IPS-20b (cell line): ENCODE results near the gene BICRAL.

Experiments used
- H3K27ac ChIP-seq: one replicate; pipeline ENCODE4 v1.5.1; 2013; ENCODE audit warnings: low read length
- H3K27me3 ChIP-seq: 2 replicates; pipeline ENCODE4 v1.6.1; 2013; ENCODE audit warnings: mild to moderate bottlenecking, low read length, inconsistent platforms; ENCODE audit not compliant: insufficient read depth
- H3K36me3 ChIP-seq: 2 replicates; pipeline ENCODE4 v1.6.1; 2013; ENCODE audit warnings: low read depth, mild to moderate bottlenecking, inconsistent platforms, low read length, moderate library complexity; ENCODE audit not compliant: insufficient read depth
- H3K4me1 ChIP-seq: 2 replicates; pipeline ENCODE4 v1.6.1; 2013; ENCODE audit warnings: mild to moderate bottlenecking, control low read depth, inconsistent platforms, low read length, moderate library complexity; ENCODE audit not compliant: insufficient read depth
- H3K4me3 ChIP-seq: 2 replicates; pipeline ENCODE4 v1.5.1; 2013; ENCODE audit warnings: mild to moderate bottlenecking, low read length, inconsistent platforms
- H3K9ac ChIP-seq: 2 replicates; pipeline ENCODE4 v1.6.1; 2013; ENCODE audit warnings: low read depth, mild to moderate bottlenecking, inconsistent platforms, low read length, moderate library complexity
- H3K9me3 ChIP-seq: 2 replicates; pipeline ENCODE4 v1.6.1; 2013; ENCODE audit warnings: mild to moderate bottlenecking, low read depth, low read length, inconsistent platforms; ENCODE audit not compliant: insufficient read depth

The BICRAL gene

DNA sequence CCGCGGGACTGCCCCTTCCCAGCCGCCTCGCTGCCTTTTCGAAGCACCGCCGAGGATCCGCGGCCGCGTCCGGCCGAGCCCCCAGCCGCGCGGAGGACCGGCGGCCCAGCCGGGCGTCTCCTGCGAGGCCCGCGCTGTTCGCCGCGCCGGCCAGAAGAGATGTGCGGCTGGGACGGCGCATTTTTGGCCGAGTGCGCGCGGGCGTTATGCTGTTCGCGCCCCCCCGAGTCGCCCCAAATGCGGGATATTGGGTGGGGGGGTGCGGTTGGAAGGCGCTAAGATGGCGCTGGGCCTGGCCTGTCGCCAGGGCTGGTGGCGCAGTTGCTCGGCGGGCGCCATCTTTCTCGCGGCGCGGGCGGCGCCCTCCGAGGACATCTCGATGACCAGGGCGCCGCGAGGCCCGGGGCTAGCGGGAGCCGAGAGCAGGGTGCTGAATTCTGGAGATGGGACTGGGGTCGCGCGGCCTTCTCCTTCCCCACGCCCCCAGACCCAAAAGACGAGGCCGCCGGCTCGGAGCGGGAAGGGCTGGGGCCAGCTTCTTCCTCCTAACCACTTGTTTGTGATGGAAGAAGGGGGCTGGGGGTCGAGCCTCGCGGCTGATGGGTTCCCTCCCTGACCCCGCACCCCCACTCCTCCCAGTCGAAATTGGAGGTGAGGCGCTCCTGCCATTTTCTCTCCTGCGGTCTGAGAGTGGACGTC lies 1.5 kb downstream of the BICRAL start:
- H3K36me3 ChIP-seq, result peaks cover 4% of the 10 kb centered on the region; the same call in 1 of the 2 replicates
- H3K27ac ChIP-seq, result peak overlapping the region; percentile 98
- peak overlapping the region; percentile 87 for H3K4me3 ChIP-seq
- peak overlapping the region; percentile 99 for H3K9ac ChIP-seq
- H3K27me3 ChIP-seq, result no peaks in the 10 kb centered on the region
- peaks cover 21% of the 10 kb centered on the region; the same call in 1 of the 2 replicates for H3K4me1 ChIP-seq
- no peaks in the 10 kb centered on the region for H3K9me3 ChIP-seq

GRCh38 chr6:42783876-42784642 lies 2.2 kb downstream of the BICRAL start:
- H3K4me3 ChIP-seq, result peak overlapping the region; percentile 87
- H3K9ac ChIP-seq, result peak overlapping the region; percentile 99
- H3K27ac ChIP-seq, result peak overlapping the region; percentile 98
- peaks cover 10% of the 10 kb centered on the region; the same call in 1 of the 2 replicates for H3K36me3 ChIP-seq
- no peaks in the 10 kb centered on the region for H3K27me3 ChIP-seq
- peaks cover 25% of the 10 kb centered on the region; the same call in 1 of the 2 replicates for H3K4me1 ChIP-seq
- H3K9me3 ChIP-seq, result no peaks in the 10 kb centered on the region

DNA sequence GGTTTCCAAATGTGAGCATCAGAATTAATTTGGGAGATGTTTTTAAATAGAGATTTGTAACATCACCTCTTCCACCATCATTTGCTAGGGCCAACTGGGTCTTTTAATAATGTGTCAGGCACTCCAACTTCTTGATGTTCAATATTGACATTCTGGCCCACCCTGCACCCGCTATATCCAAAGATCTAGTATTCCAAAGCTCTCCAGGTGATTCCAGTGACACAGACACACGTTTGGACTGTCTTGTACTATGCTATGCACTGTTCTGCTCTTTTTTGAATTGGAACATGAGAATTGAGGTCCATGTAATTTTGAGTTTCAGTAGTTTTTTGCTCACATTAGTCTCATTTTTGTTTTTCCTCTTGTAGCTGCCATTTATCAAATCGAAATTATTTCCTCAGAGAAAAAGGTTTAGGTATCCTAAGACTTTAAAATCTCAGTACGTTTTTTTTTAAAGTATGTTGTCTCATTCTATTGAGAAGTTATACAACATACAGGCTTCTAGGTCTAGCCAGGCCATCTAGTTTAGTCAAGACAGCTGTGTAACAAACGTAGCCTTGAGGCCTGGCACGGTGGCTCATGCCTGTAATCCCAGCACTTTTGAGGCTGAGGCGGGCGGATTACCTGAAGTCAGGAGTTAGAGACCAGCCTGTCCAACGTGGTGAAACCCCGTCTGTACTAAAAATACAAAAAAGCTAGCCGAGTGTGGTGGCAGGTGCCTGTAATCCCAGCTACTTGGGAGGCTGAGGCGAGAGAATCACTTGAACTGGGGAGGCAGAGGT lies 3.1 kb downstream of the BICRAL start:
- Histone ChIP-seq H3K9ac (peak overlapping the region; percentile 99), H3K36me3 (peaks cover 10% of the 10 kb centered on the region; the same call in 1 of the 2 replicates), H3K27ac (no peak overlapping the region), H3K4me3 (peak overlapping the region; percentile 87), H3K9me3 (no peaks in the 10 kb centered on the region), H3K27me3 (no peaks in the 10 kb centered on the region), H3K4me1 (peaks cover 30% of the 10 kb centered on the region; the same call in 1 of the 2 replicates)

DNA sequence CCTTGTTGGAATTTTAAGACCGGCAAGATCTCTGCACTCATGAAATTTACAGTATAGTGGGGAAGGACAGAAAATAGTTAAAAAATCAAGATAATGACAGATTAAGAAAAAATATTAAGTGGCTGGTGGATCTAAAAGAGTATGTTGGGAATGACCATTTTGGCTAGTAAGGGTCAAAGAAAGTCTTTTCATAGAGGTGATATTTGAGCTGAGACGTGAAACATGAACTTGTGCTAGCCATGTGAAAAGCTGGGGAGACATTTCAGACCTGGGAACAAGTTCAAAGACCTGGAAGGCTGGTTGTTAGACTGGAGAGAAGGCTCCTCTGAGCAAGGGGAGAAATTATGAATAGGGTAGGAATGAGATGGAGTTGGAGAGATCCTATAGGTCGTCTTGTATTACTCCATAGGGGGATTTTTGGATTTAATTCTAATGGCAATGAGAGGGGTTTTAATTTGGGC lies 4.7 kb downstream of the BICRAL start:
- H3K4me1 ChIP-seq, result peaks cover 39% of the 10 kb centered on the region; the same call in 1 of the 2 replicates
- H3K36me3 ChIP-seq, result peaks cover 10% of the 10 kb centered on the region; the same call in 1 of the 2 replicates

GRCh38 chr6:42787063-42787472 lies 5.2 kb downstream of the BICRAL start:
- H3K9me3 ChIP-seq, result no peaks in the 10 kb centered on the region
- peaks cover 39% of the 10 kb centered on the region; the same call in 1 of the 2 replicates for H3K4me1 ChIP-seq
- H3K9ac ChIP-seq, result peak overlapping the region; percentile 2; the same call in 1 of the 2 replicates
- no peaks in the 10 kb centered on the region for H3K27me3 ChIP-seq
- H3K4me3 ChIP-seq, result peak overlapping the region; percentile 0; the same call in 1 of the 2 replicates
- H3K36me3 ChIP-seq, result peaks cover 10% of the 10 kb centered on the region; the same call in 1 of the 2 replicates
- H3K27ac ChIP-seq, result no peak overlapping the region

More for the DNA sequence above, 4.7 kb downstream of the BICRAL start:
- no peaks in the 10 kb centered on the region for H3K27me3 ChIP-seq
- H3K4me3 ChIP-seq, result peak overlapping the region; percentile 0; the same call in 1 of the 2 replicates
- peak overlapping the region; percentile 2; the same call in 1 of the 2 replicates for H3K9ac ChIP-seq
- no peak overlapping the region for H3K27ac ChIP-seq
- no peaks in the 10 kb centered on the region for H3K9me3 ChIP-seq

DNA sequence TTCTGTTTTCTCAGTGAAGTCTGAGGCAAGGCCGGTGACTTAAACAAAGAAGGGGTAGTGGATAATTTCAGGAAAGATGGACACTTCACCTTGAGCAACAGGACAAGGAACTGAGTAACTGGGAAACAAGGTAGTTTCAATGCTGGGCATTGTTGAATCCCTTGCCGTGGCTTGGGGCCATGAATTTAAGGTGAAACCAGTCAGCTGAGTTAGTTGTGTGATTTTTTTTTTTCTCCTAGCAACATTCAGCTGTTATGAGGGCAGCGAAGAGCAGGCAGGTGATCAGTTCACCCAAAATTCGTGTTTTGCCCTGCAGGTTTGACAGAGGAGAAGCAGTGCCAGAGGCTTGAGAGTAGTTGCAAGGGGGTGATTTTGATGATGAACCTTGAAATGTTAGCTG lies 6.8 kb downstream of the BICRAL start:
- Histone ChIP-seq H3K4me3 (no peak overlapping the region), H3K4me1 (peaks cover 39% of the 10 kb centered on the region; the same call in 1 of the 2 replicates), H3K27ac (no peak overlapping the region), H3K9ac (no peak overlapping the region), H3K27me3 (no peaks in the 10 kb centered on the region), H3K36me3 (peaks cover 10% of the 10 kb centered on the region; the same call in 1 of the 2 replicates), H3K9me3 (no peaks in the 10 kb centered on the region)

DNA sequence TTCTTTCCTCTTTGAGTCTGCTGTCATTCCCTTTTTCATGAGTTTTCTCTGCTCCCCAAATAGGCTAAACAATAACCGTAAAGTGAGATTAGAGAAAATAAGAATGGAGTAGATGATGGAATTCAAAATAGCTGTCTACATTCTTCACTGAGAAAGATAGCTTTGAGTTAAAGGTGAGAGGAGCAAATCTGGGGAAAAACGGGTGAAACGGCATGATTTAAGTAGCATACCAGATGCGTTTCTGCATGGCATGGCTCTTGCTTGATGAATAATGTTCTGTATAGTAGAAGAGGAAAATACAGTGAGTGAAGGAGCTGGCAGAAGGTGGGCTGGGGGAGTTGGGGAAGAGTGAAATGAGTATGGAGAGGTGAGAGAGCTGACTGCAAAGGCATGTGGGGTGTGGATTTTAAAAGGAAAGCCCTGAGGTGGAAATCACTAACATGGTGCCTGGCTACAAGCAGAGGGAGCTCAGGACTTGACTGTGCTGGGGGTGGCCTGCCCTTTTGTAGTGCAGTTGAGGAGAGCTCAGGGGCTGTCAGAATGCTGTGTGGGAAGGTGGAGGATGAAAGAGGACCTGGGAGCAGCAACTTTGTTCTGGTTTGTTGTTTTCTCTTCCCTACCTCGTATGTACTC lies 8.8 kb downstream of the BICRAL start:
- Histone ChIP-seq H3K27me3 (no peaks in the 10 kb centered on the region), H3K27ac (no peak overlapping the region), H3K9me3 (no peaks in the 10 kb centered on the region), H3K9ac (no peak overlapping the region; the same call in 1 of the 2 replicates), H3K4me3 (no peak overlapping the region), H3K4me1 (peaks cover 32% of the 10 kb centered on the region; the same call in 1 of the 2 replicates), H3K36me3 (peaks cover 10% of the 10 kb centered on the region; the same call in 1 of the 2 replicates)

DNA sequence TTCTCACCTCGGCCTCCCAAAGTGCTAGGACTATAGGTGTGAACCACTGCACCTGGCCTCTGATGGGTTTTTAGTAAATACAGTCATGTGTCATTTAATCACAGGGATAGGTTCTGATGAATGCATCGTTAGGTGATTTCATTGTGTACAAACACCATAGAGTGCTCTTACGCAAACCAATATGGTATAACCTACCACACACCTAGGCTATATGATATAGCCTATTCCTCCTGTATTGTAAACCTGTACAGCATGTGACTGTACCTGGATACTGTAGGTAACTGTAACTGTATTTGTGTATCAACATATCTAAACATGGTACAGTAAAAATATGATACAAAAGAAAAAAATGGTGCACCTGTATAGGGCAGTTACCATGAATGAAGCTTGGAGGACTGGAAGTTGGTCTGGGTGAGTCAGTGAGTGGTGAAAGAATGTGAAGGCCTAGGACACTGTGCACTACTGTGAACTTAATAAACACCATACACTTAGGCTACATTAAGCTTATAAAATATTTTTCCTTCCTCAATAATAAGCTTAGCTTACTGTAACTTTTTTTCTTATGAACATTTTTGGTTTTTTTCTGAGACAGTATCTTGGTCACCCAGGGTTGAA lies 10.0 kb downstream of the BICRAL start:
- H3K36me3 ChIP-seq, result peaks cover 10% of the 10 kb centered on the region; the same call in 1 of the 2 replicates
- H3K27me3 ChIP-seq, result no peaks in the 10 kb centered on the region
- no peak overlapping the region for H3K27ac ChIP-seq
- H3K4me1 ChIP-seq, result peaks cover 24% of the 10 kb centered on the region; the same call in 1 of the 2 replicates
- H3K9ac ChIP-seq, result no peak overlapping the region
- no peak overlapping the region for H3K4me3 ChIP-seq
- H3K9me3 ChIP-seq, result no peaks in the 10 kb centered on the region

GRCh38 chr6:42795651-42796050 lies 13.8 kb downstream of the BICRAL start:
- H3K9me3 ChIP-seq, result no peaks in the 10 kb centered on the region
- H3K27ac ChIP-seq, result no peak overlapping the region
- H3K36me3 ChIP-seq, result no peaks in the 10 kb centered on the region
- peaks cover 6% of the 10 kb centered on the region for H3K4me1 ChIP-seq
- no peak overlapping the region for H3K4me3 ChIP-seq
- no peaks in the 10 kb centered on the region for H3K27me3 ChIP-seq
- H3K9ac ChIP-seq, result no peak overlapping the region

DNA sequence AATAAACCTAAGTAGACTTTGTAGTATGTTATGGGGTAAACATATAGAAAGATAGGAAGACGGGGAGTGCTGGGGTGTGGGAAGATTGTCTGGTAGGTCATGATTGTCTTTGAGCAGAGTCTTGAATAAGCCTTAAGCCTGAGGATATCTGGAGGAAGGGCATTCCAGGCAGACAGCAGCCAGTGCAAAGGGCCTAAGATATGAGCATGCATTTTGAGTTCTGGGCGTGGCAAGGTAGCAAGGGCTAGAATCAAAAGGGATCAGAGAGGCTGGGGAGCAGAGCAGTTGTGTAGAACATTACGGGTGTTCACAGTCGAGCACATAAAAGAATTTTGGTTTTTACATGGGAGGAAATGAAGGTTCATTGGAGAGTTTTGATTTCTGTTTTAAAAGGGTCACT lies 14.3 kb downstream of the BICRAL start:
- H3K4me3 ChIP-seq, result no peak overlapping the region
- H3K9ac ChIP-seq, result no peak overlapping the region
- no peak overlapping the region for H3K27ac ChIP-seq
- no peaks in the 10 kb centered on the region for H3K9me3 ChIP-seq
- H3K36me3 ChIP-seq, result no peaks in the 10 kb centered on the region
- peaks cover 2% of the 10 kb centered on the region; the same call in 1 of the 2 replicates for H3K4me1 ChIP-seq
- no peaks in the 10 kb centered on the region for H3K27me3 ChIP-seq
